ENCODE data around the gene AFAP1L2.

GRCh38 chr10:114309364-114309651, 95.0 kb downstream of the AFAP1L2 start:
- no peak for TF ChIP-seq POLR2A (conservative IDR thresholded peaks at IDR 0.05)
- no peak for TF ChIP-seq GATA2 (CRISPR knock-in tag; IDR thresholded peaks at IDR 0.05)
- no peak for TF ChIP-seq TCF7L2 (IDR thresholded peaks at IDR 0.05; ENCODE audit: low read depth, low read length)
- no peak for TF ChIP-seq MNT (conservative IDR thresholded peaks at IDR 0.05)
- no peak for TF ChIP-seq KDM4B (IDR thresholded peaks at IDR 0.05; ENCODE audit: borderline replicate concordance in 2 of 2, low read depth in 1 of 2)
- TF ChIP-seq TEAD2 (tag; IDR thresholded peaks at IDR 0.05), result no peak
- TF ChIP-seq ESRRA (IDR thresholded peaks at IDR 0.05; ENCODE audit: borderline replicate concordance, low read depth), result no peak
- TF ChIP-seq PTBP1 (IDR thresholded peaks at IDR 0.05; ENCODE audit: low read depth, low read length), result no peak
- no peak for TF ChIP-seq ZNF311 (CRISPR knock-in tag; IDR thresholded peaks at IDR 0.05)
- no peak for TF ChIP-seq CTCF (IDR thresholded peaks at IDR 0.05 in 2 of 3, conservative IDR thresholded peaks at IDR 0.05 in 1 of 3; ENCODE audit: insufficient read depth in 2 of 3, low read depth in 1 of 3, low read length in 3 of 3)
- TF ChIP-seq SMC3 (conservative IDR thresholded peaks at IDR 0.05; ENCODE audit: insufficient read depth, low read depth, low read length), result no peak
- TF ChIP-seq USF1 (CRISPR knock-in tag; IDR thresholded peaks at IDR 0.05), result no peak

Measured in K562 (cell line).